Measurements from ENCODE around the gene MSLN.

MSLN gene

GRCh38 chr16:813916-814412 lies 53.4 kb downstream of the MSLN start:
- DNase-seq = no peak

GRCh38 chr16:814974-815373 lies 54.4 kb downstream of the MSLN start:
- DNase-seq = no peak

- DNase-seq = no peak
Observed at GRCh38 chr16:815861-816260, 55.3 kb downstream of the MSLN start.

- DNase-seq = no peak
Observed at GRCh38 chr16:817001-817906, 56.7 kb downstream of the MSLN start.

GRCh38 chr16:818132-818531 lies 57.6 kb downstream of the MSLN start:
- DNase-seq = no peak

Data from activated effector memory CD4-positive, alpha-beta T cell treated with Interleukin-2 at 50 U/mL for 16 hours (primary cell).